Measurements from ENCODE around the gene OR2L3. TPM values are rescaled to one million over a fixed set of nuclear protein-coding genes. Genes with fewer than 3 reads are reported as not detected.

The OR2L3 gene
- total RNA-seq = not detected

- Histone ChIP-seq H3K4me1 (no peaks in the 10 kb centered on the region), H3K4me3 (no peak within 1 kb of the TSS), H3K27ac (replicated peaks in 1 of 4) (no peak within 1 kb of the TSS), H3K36me3 (no peaks in the 10 kb centered on the region), H3K27me3 (no peaks in the 10 kb centered on the region), H3K9me3 (no peaks in the 10 kb centered on the region)
- no peak for TF ChIP-seq CTCF (IDR thresholded peaks at IDR 0.05)
- no peak for TF ChIP-seq EP300 (IDR thresholded peaks at IDR 0.05)
- no peak for TF ChIP-seq POLR2AphosphoS5 (IDR thresholded peaks at IDR 0.05)
- no peak for TF ChIP-seq POLR2A (IDR thresholded peaks at IDR 0.05; ENCODE audit: low read depth)
- intact Hi-C loops (cut with DNase I) = no loop called here
- WGBS = 69% methylated on average over 2 of the region's 2 CpGs
- DNase-seq (ENCODE audit: extremely low spot score) = no peak
Observed at GRCh38 chr1:248046536-248046935, at the start of gene OR2L3. TSS of gene OR2L3 (plus strand) at chr1:248046836. CDS start at chr1:248060682, 13,846 bp downstream.

- no peak overlapping the region for H3K4me3 ChIP-seq
- H3K36me3 ChIP-seq = no peaks in the 10 kb centered on the region
- no peak overlapping the region for H3K27ac ChIP-seq (replicated peaks in 1 of 4)
- H3K4me1 ChIP-seq = no peaks in the 10 kb centered on the region
- intact Hi-C loops (cut with DNase I) = no loop called here
- TF ChIP-seq POLR2AphosphoS5 (IDR thresholded peaks at IDR 0.05) = no peak
- no peak for TF ChIP-seq EP300 (IDR thresholded peaks at IDR 0.05)
- TF ChIP-seq CTCF (IDR thresholded peaks at IDR 0.05) = no peak
- no peak for TF ChIP-seq POLR2A (IDR thresholded peaks at IDR 0.05; ENCODE audit: low read depth)
- H3K27me3 ChIP-seq = no peaks in the 10 kb centered on the region
- WGBS = 30% methylated on average over 2 of the region's 2 CpGs
- no peak for DNase-seq (ENCODE audit: extremely low spot score)
- no peaks in the 10 kb centered on the region for H3K9me3 ChIP-seq
Observed at GRCh38 chr1:247998811-247999210, 47.8 kb upstream of the OR2L3 start.

- no peaks in the 10 kb centered on the region for H3K36me3 ChIP-seq
- H3K27me3 ChIP-seq = no peaks in the 10 kb centered on the region
- TF ChIP-seq CTCF (IDR thresholded peaks at IDR 0.05) (no peak), EP300 (IDR thresholded peaks at IDR 0.05) (no peak), POLR2A (IDR thresholded peaks at IDR 0.05; ENCODE audit: low read depth) (no peak), POLR2AphosphoS5 (IDR thresholded peaks at IDR 0.05) (no peak)
- no peak overlapping the region for H3K4me3 ChIP-seq
- H3K27ac ChIP-seq (replicated peaks in 1 of 4) = no peak overlapping the region
- H3K4me1 ChIP-seq = no peaks in the 10 kb centered on the region
- no peak for DNase-seq (ENCODE audit: extremely low spot score)
- 81% methylated on average over 1 of the region's 1 CpG for WGBS
- intact Hi-C loops (cut with DNase I) = no loop called here
- H3K9me3 ChIP-seq = no peaks in the 10 kb centered on the region
Observed at GRCh38 chr1:248000169-248000568, 46.5 kb upstream of the OR2L3 start.

GRCh38 chr1:248007778-248008177 lies 38.9 kb upstream of the OR2L3 start:
- peaks cover 0 to 35% (median 14%) of the 10 kb centered on the region in 4 donors for H3K9me3 ChIP-seq
- intact Hi-C loops (cut with DNase I) = no loop called here
- no peaks in the 10 kb centered on the region for H3K36me3 ChIP-seq
- H3K4me3 ChIP-seq = no peak overlapping the region
- H3K27me3 ChIP-seq = no peaks in the 10 kb centered on the region
- WGBS = 64% methylated on average over 1 of the region's 1 CpG
- H3K27ac ChIP-seq (replicated peaks in 1 of 4) = no peak overlapping the region
- DNase-seq (ENCODE audit: extremely low spot score) = no peak
- H3K4me1 ChIP-seq = no peaks in the 10 kb centered on the region
- no peak for TF ChIP-seq POLR2A (IDR thresholded peaks at IDR 0.05; ENCODE audit: low read depth)
- no peak for TF ChIP-seq POLR2AphosphoS5 (IDR thresholded peaks at IDR 0.05)

- 77% methylated on average over 3 of the region's 3 CpGs for WGBS
- DNase-seq (ENCODE audit: extremely low spot score) = no peak
- TF ChIP-seq POLR2AphosphoS5 (IDR thresholded peaks at IDR 0.05) (no peak), CTCF (IDR thresholded peaks at IDR 0.05) (no peak)
Observed at GRCh38 chr1:248009681-248010080, 37.0 kb upstream of the OR2L3 start.

More at GRCh38 chr1:248009681-248010080, 37.0 kb upstream of the OR2L3 start:
- H3K27ac ChIP-seq (replicated peaks in 1 of 4) = no peak overlapping the region
- intact Hi-C loops (cut with DNase I) = no loop called here
- peaks cover 0 to 35% (median 14%) of the 10 kb centered on the region in 4 donors for H3K9me3 ChIP-seq
- no peak overlapping the region for H3K4me3 ChIP-seq
- H3K27me3 ChIP-seq = no peaks in the 10 kb centered on the region
- H3K4me1 ChIP-seq = no peaks in the 10 kb centered on the region
- H3K36me3 ChIP-seq = no peaks in the 10 kb centered on the region

Data from esophagus muscularis mucosa (tissue), 4 donors.